ENCODE data around the gene SNRPB2.

- no peak for TF ChIP-seq POLR2AphosphoS5 (IDR thresholded peaks at IDR 0.05; ENCODE audit: borderline replicate concordance, low read depth, low read length)
- no peak for TF ChIP-seq EZH2 (IDR thresholded peaks at IDR 0.05)
Measured at GRCh38 chr20:16692442-16692841, 37.4 kb upstream of the SNRPB2 start.
